Measurements from ENCODE around the gene CDH5.

DNA sequence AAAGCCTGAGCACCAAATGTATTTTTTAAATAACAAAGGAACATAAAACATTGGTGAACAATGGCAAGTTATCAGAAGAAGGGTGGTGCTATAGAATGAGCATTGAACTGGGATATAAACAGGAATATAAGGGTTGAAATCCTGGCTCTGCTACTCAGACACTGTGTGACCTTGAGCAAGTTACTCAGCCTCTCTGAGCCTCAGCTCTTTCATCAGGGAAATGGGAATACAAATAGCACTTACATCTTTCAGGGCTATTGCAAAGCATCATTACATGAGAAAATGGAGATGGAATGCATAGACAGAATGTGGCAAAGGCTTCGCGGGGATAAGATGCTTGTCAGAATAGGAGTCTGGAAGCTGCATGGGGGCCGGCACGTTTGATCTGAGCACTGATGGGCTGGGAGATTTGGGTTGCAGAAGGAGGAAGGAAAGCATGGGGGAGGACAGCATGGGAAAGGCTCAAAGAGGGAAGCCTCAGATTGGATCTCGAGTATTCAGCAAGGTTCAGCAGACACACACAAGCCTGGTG is 4.8 kb upstream of the CDH5 start:
- TF ChIP-seq, protein P1, sequence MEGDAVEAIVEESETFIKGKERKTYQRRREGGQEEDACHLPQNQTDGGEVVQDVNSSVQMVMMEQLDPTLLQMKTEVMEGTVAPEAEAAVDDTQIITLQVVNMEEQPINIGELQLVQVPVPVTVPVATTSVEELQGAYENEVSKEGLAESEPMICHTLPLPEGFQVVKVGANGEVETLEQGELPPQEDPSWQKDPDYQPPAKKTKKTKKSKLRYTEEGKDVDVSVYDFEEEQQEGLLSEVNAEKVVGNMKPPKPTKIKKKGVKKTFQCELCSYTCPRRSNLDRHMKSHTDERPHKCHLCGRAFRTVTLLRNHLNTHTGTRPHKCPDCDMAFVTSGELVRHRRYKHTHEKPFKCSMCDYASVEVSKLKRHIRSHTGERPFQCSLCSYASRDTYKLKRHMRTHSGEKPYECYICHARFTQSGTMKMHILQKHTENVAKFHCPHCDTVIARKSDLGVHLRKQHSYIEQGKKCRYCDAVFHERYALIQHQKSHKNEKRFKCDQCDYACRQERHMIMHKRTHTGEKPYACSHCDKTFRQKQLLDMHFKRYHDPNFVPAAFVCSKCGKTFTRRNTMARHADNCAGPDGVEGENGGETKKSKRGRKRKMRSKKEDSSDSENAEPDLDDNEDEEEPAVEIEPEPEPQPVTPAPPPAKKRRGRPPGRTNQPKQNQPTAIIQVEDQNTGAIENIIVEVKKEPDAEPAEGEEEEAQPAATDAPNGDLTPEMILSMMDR (IDR thresholded peaks at IDR 0.05): no peak
- no peak for TF ChIP-seq POLR2A (IDR thresholded peaks at IDR 0.05)

Data from body of pancreas (tissue), 4 donors.